ENCODE measurements around the gene EEA1. TPM values are rescaled to one million over a fixed set of nuclear protein-coding genes. Genes with fewer than 3 reads are reported as not detected.

Gene EEA1
- polyA plus RNA-seq, 1 donor from 2014 or later, result 5.6 TPM

GRCh38 chr12:92769124-92769901, 159.8 kb downstream of the EEA1 start:
- Histone ChIP-seq H3K4me2 (ENCODE audit: low read length) (peak overlapping the region; percentile 25), H3K27me3 (ENCODE audit: insufficient read depth, low read depth, low read length) (no peaks in the 10 kb centered on the region), H3K9me2 (ENCODE audit: insufficient read depth, low read length) (no peaks in the 10 kb centered on the region), H3K9me3 (ENCODE audit: low read length) (no peaks in the 10 kb centered on the region), H3K27ac (ENCODE audit: low read length) (peak overlapping the region; percentile 55), H3K79me2 (replicated peaks; ENCODE audit: insufficient read depth, low read length) (no peaks in the 10 kb centered on the region), H3F3A (ENCODE audit: insufficient read depth, low read length, poor library complexity, severe bottlenecking) (no peaks in the 10 kb centered on the region), H2AFZ (ENCODE audit: low read depth, low read length) (no peak overlapping the region), H4K20me1 (ENCODE audit: insufficient read depth) (no peaks in the 10 kb centered on the region), H3K36me3 (ENCODE audit: insufficient read depth, low read length) (no peaks in the 10 kb centered on the region), H3K9ac (ENCODE audit: low read length) (no peak overlapping the region), H3K4me3 (ENCODE audit: low read length) (peak overlapping the region; percentile 32)
- TF ChIP-seq EZH2 (IDR thresholded peaks at IDR 0.05; ENCODE audit: borderline replicate concordance, insufficient read depth, low read length, poor library complexity, severe bottlenecking) (no peak), MXI1 (conservative IDR thresholded peaks at IDR 0.05; ENCODE audit: poor library complexity, severe bottlenecking) (no peak), RAD21 (conservative IDR thresholded peaks at IDR 0.05) (no peak), TAF1 (IDR thresholded peaks at IDR 0.05; ENCODE audit: low read depth) (no peak), REST (IDR thresholded peaks at IDR 0.05; ENCODE audit: borderline replicate concordance) (peak; percentile 16), SMC3 (conservative IDR thresholded peaks at IDR 0.05; ENCODE audit: poor library complexity) (no peak), POLR2AphosphoS5 (IDR thresholded peaks at IDR 0.05) (peak; percentile 37), CTCF (IDR thresholded peaks at IDR 0.05; ENCODE audit: poor library complexity, severe bottlenecking) (no peak)

GRCh38 chr12:92765871-92766270, 163.2 kb downstream of the EEA1 start:
- TF ChIP-seq TAF1 (IDR thresholded peaks at IDR 0.05; ENCODE audit: low read depth) (no peak), POLR2AphosphoS5 (IDR thresholded peaks at IDR 0.05) (no peak), MXI1 (conservative IDR thresholded peaks at IDR 0.05; ENCODE audit: poor library complexity, severe bottlenecking) (no peak), EZH2 (IDR thresholded peaks at IDR 0.05; ENCODE audit: borderline replicate concordance, insufficient read depth, low read length, poor library complexity, severe bottlenecking) (no peak), CTCF (IDR thresholded peaks at IDR 0.05; ENCODE audit: poor library complexity, severe bottlenecking) (no peak), EP300 (conservative IDR thresholded peaks at IDR 0.05; ENCODE audit: poor library complexity, severe bottlenecking) (no peak), SMC3 (conservative IDR thresholded peaks at IDR 0.05; ENCODE audit: poor library complexity) (no peak), RAD21 (conservative IDR thresholded peaks at IDR 0.05) (no peak), REST (IDR thresholded peaks at IDR 0.05; ENCODE audit: borderline replicate concordance) (no peak)
- no peaks in the 10 kb centered on the region for H3K36me3 ChIP-seq (ENCODE audit: insufficient read depth, low read length)
- H3K27ac ChIP-seq (ENCODE audit: low read length), result no peak overlapping the region
- H3K9me2 ChIP-seq (ENCODE audit: insufficient read depth, low read length), result no peaks in the 10 kb centered on the region
- no peak overlapping the region for H3K4me2 ChIP-seq (ENCODE audit: low read length)
- H3F3A ChIP-seq (ENCODE audit: insufficient read depth, low read length, poor library complexity, severe bottlenecking), result no peaks in the 10 kb centered on the region
- H4K20me1 ChIP-seq (ENCODE audit: insufficient read depth), result no peaks in the 10 kb centered on the region
- no peak overlapping the region for H3K4me3 ChIP-seq (ENCODE audit: low read length)
- H3K27me3 ChIP-seq (ENCODE audit: insufficient read depth, low read depth, low read length), result no peaks in the 10 kb centered on the region
- H3K9ac ChIP-seq (ENCODE audit: low read length), result no peak overlapping the region
- H3K79me2 ChIP-seq (replicated peaks; ENCODE audit: insufficient read depth, low read length), result no peaks in the 10 kb centered on the region
- H2AFZ ChIP-seq (ENCODE audit: low read depth, low read length), result no peak overlapping the region
- no peaks in the 10 kb centered on the region for H3K9me3 ChIP-seq (ENCODE audit: low read length)

Measured in neural cell (in vitro differentiated cells).